ENCODE measurements around the gene SHFL. TPM values are rescaled to one million over a fixed set of nuclear protein-coding genes. Genes with fewer than 3 reads are reported as not detected.

SHFL gene
- total RNA-seq, 1 donor from 2014 or later: 98.0 TPM

DNA sequence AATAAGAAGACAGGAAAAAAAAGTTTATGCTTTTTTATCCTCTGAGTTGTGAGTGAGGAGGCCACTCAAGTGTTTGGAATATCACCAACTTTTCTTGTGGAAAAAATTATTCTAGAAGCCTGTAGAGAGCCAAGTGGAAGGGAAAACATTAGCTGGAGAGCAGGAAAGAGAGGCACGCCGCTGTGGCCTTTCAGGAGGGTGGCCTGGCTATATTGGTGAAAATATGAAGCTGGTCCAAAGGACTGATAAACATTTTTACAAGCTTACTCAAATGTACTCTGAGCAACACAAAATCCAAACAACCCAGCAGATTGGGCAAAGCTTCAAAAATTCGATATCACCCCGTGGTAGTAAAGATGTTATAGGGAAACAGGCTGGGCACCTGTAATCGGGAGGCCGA lies 35.9 kb downstream of the SHFL start:
- no peaks in the 10 kb centered on the region for H3K27me3 ChIP-seq
- H3K36me3 ChIP-seq: peaks cover 12 to 13% of the 10 kb centered on the region in 2 donors
- H3K4me3 ChIP-seq: no peak overlapping the region
- intact Hi-C loops (cut with DNase I): loop anchor here (5.0 to 10.0 kb wide), 2 partner anchors 130 to 213 kb away; partner anchors contain the start of genes ICAM3, MRPL4 and RAVER1
- TF ChIP-seq, protein P1, sequence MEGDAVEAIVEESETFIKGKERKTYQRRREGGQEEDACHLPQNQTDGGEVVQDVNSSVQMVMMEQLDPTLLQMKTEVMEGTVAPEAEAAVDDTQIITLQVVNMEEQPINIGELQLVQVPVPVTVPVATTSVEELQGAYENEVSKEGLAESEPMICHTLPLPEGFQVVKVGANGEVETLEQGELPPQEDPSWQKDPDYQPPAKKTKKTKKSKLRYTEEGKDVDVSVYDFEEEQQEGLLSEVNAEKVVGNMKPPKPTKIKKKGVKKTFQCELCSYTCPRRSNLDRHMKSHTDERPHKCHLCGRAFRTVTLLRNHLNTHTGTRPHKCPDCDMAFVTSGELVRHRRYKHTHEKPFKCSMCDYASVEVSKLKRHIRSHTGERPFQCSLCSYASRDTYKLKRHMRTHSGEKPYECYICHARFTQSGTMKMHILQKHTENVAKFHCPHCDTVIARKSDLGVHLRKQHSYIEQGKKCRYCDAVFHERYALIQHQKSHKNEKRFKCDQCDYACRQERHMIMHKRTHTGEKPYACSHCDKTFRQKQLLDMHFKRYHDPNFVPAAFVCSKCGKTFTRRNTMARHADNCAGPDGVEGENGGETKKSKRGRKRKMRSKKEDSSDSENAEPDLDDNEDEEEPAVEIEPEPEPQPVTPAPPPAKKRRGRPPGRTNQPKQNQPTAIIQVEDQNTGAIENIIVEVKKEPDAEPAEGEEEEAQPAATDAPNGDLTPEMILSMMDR (IDR thresholded peaks at IDR 0.05): no peak
- peak overlapping the region; percentile 84 to 87 for H3K27ac ChIP-seq
- peak in 1 of 2 donors; percentile 85 for DNase-seq (ENCODE audit: low spot score in 2 of 2)
- H3K4me1 ChIP-seq: peaks cover 15 to 27% of the 10 kb centered on the region in 2 donors
- H3K9me3 ChIP-seq: no peaks in the 10 kb centered on the region

DNA sequence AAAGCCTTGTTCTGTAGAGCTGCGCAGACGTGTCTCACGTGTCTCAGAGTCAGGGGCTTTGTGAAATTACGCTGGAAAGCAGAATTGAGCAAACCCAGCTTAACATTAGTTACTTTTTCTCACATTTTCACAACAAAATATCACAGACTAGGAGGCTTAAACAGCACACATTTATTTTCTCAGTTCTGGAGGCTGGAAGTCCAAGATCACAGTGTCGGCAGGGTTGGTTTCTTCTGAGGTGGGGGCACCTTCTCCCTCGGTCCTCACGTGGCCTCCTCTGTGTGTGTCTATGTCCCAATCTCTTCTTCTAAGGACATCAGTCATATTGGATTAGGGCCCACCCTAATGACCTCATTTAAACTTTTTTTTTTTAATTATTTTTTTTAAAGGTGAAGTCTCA lies 38.3 kb downstream of the SHFL start:
- Histone ChIP-seq H3K4me1 (peaks cover 10 to 22% of the 10 kb centered on the region in 2 donors), H3K4me3 (no peak overlapping the region), H3K36me3 (peaks cover 0 to 3% of the 10 kb centered on the region in 2 donors), H3K9me3 (no peaks in the 10 kb centered on the region), H3K27ac (no peak overlapping the region), H3K27me3 (no peaks in the 10 kb centered on the region)
- intact Hi-C loops (cut with DNase I): loop anchor here (5.0 to 10.0 kb wide), 2 partner anchors 128 to 210 kb away; partner anchors contain the start of genes ICAM3, MRPL4 and RAVER1
- no peak for DNase-seq (ENCODE audit: low spot score in 2 of 2)
- TF ChIP-seq, protein P1 (IDR thresholded peaks at IDR 0.05): no peak

DNA sequence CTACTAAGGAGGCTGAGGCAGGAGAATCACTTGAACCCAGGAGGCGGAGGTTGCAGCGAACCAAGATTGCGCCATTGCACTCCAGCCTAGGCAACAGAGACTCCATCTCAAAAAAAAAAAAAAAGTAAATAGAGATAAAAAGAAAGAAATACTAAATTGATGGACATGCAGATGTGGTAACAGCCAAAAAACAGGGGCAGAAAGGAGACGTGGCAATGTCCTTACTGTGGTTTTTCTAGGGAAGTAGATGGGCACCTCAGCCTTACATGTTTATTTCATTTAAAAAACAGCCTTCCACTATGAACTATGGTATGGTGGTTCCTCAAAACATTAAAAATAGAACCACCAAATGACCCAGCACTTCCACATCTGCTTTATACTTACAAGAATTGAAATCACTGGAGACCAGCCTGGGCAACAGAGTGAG lies 40.1 kb downstream of the SHFL start:
- peak overlapping the region in 1 of 2 donors; percentile 7 for H3K27ac ChIP-seq
- TF ChIP-seq, protein P1 (IDR thresholded peaks at IDR 0.05): no peak
- intact Hi-C loops (cut with DNase I): loop anchor here (10.0 kb wide), 1 partner anchor 209 kb away; the partner anchor contains the start of genes ICAM3 and RAVER1

DNA sequence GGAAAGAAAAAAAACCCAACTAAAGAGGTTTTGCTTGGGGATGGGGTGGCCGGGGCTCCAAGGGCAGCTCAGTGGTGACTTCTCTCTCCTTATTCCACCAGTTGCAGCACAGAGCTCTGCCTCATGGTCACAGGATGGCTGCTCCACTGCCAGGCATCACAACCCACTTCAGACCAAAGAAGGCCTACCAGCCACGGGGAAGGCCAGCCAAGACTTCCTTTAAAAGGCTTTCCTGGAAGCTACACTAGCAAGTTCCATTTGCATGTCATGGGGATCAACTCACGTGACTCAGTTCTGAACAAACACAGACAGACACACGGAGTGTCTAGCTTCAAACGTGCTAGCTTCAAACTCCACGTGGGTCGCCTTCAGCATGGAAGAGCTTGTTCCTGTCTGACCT lies 46.8 kb downstream of the SHFL start:
- Histone ChIP-seq H3K4me1 (no peaks in the 10 kb centered on the region), H3K27me3 (no peaks in the 10 kb centered on the region)

More for the DNA sequence above, 40.1 kb downstream of the SHFL start:
- H3K4me3 ChIP-seq: no peak overlapping the region
- no peaks in the 10 kb centered on the region for H3K27me3 ChIP-seq
- H3K9me3 ChIP-seq: no peaks in the 10 kb centered on the region
- DNase-seq (ENCODE audit: low spot score in 2 of 2): no peak
- peaks cover 6 to 10% of the 10 kb centered on the region in 2 donors for H3K4me1 ChIP-seq
- H3K36me3 ChIP-seq: peaks cover 3 to 5% of the 10 kb centered on the region in 2 donors

DNA sequence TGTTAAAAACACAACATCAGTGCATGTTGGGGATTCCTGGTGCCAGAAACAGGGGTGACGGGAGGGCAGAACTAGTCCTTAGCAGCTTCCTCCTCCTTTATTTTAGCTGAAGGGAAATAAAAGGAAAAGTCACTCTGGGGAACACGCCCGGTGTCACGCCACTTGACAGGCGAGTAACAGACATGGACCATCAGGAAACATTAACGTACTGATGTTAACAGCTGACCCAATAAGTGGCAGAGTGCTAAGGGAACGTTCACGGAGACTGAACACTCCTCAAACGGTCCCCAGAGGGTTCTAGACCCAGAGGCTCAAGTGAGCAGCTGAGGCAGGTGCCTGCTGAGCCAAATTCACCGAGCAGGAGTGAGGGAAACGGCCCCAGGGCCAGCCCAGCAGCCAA lies 47.5 kb downstream of the SHFL start:
- Histone ChIP-seq H3K27ac (no peak overlapping the region), H3K9me3 (no peaks in the 10 kb centered on the region), H3K36me3 (peaks cover 42 to 54% of the 10 kb centered on the region in 2 donors), H3K4me3 (no peak overlapping the region), H3K4me1 (no peaks in the 10 kb centered on the region), H3K27me3 (no peaks in the 10 kb centered on the region)
- TF ChIP-seq, protein P1 (IDR thresholded peaks at IDR 0.05): no peak
- no peak for DNase-seq (ENCODE audit: low spot score in 2 of 2)
- intact Hi-C loops (cut with DNase I): no loop called here

More for the DNA sequence above, 46.8 kb downstream of the SHFL start:
- TF ChIP-seq, protein P1 (IDR thresholded peaks at IDR 0.05): no peak
- no peaks in the 10 kb centered on the region for H3K9me3 ChIP-seq
- intact Hi-C loops (cut with DNase I): no loop called here
- H3K27ac ChIP-seq: no peak overlapping the region
- peaks cover 35 to 48% of the 10 kb centered on the region in 2 donors for H3K36me3 ChIP-seq
- no peak for DNase-seq (ENCODE audit: low spot score in 2 of 2)
- no peak overlapping the region for H3K4me3 ChIP-seq

Data from ascending aorta (tissue), 2 donors.